ENCODE data around the gene WLS.

DNA sequence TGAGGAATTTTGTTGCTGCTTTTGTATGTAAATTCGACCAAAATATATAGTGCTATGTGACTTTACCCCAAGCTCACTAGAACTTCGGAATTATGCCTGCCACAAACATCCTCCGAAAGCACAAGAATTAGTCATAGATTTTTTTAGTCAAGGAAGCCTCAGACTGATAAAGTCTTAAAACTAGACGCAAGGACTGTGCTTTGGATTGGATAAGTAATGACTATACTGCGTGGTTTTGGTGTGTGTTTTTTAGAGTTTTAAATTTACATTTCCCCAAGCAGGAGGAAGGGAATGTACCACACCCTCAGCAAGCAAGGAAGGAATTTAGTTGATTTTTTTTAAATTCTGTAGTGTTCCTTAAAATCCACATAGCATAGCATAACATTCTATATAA lies 10.3 kb downstream of the WLS start:
- TF ChIP-seq, protein P1, sequence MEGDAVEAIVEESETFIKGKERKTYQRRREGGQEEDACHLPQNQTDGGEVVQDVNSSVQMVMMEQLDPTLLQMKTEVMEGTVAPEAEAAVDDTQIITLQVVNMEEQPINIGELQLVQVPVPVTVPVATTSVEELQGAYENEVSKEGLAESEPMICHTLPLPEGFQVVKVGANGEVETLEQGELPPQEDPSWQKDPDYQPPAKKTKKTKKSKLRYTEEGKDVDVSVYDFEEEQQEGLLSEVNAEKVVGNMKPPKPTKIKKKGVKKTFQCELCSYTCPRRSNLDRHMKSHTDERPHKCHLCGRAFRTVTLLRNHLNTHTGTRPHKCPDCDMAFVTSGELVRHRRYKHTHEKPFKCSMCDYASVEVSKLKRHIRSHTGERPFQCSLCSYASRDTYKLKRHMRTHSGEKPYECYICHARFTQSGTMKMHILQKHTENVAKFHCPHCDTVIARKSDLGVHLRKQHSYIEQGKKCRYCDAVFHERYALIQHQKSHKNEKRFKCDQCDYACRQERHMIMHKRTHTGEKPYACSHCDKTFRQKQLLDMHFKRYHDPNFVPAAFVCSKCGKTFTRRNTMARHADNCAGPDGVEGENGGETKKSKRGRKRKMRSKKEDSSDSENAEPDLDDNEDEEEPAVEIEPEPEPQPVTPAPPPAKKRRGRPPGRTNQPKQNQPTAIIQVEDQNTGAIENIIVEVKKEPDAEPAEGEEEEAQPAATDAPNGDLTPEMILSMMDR (IDR thresholded peaks at IDR 0.05) = no peak
- TF ChIP-seq POLR2A (IDR thresholded peaks at IDR 0.05) = no peak

Data from tibial nerve (tissue), 3 donors.